SK-N-SH treated with all-trans-retinoic acid at 6 μM for 48 hours (cell line): Measurements from ENCODE around the gene FHOD3.

Experiments
- ATAC-seq: fragments of 200-7000 bp; cut with Tn5 transposase; 3 replicates; pipeline ENCODE4 v1.9.1; 2020; ENCODE audit warnings: mild to moderate bottlenecking, moderate library complexity
- ARNTL ChIP-seq: fragments of 450-650 bp; formaldehyde crosslinking; IDR thresholded peaks from 2 replicates; pipeline ENCODE4 v1.5.0; 2020; ENCODE audit warnings: low read depth, mild to moderate bottlenecking, moderate library complexity, borderline replicate concordance
- BACH2 ChIP-seq: fragments of 250-450 bp; sonication (Bioruptor Pico); IDR thresholded peaks from 2 replicates; pipeline ENCODE4 v1.9.0; 2021; ENCODE audit warnings: mild to moderate bottlenecking, borderline replicate concordance
- CSDC2 ChIP-seq: fragments of 250-450 bp; sonication (Bioruptor Pico); IDR thresholded peaks from 2 replicates; pipeline ENCODE4 v1.5.0; 2020; ENCODE audit warnings: mild to moderate bottlenecking, moderate library complexity
- ESRRG ChIP-seq: fragments of 250-450 bp; sonication (Bioruptor Pico); IDR thresholded peaks from 2 replicates; pipeline ENCODE4 v1.6.1; 2021; ENCODE audit warnings: mild to moderate bottlenecking
- GLIS3 ChIP-seq: fragments of 250-450 bp; sonication (Bioruptor Pico); IDR thresholded peaks from 2 replicates; pipeline ENCODE4 v1.5.0; 2020; ENCODE audit warnings: mild to moderate bottlenecking, moderate library complexity
- ISL1 ChIP-seq: fragments of 250-450 bp; sonication (Bioruptor Pico); IDR thresholded peaks from 2 replicates; pipeline ENCODE4 v2.1.2; 2022; ENCODE audit warnings: mild to moderate bottlenecking, moderate library complexity
- OSR1 ChIP-seq: fragments of 250-450 bp; sonication (Bioruptor Pico); IDR thresholded peaks from 2 replicates; pipeline ENCODE4 v1.8.0; 2022; ENCODE audit warnings: moderate library complexity, mild to moderate bottlenecking, inconsistent platforms
- PPARA ChIP-seq: fragments of 250-450 bp; sonication (Bioruptor Pico); IDR thresholded peaks from 2 replicates; pipeline ENCODE4 v1.5.0; 2020; ENCODE audit warnings: mild to moderate bottlenecking, borderline replicate concordance
- RARB ChIP-seq: fragments of 250-450 bp; sonication (Bioruptor Pico); IDR thresholded peaks from 2 replicates; pipeline ENCODE4 v1.8.0; 2021; ENCODE audit warnings: mild to moderate bottlenecking, moderate library complexity
- SNAI2 ChIP-seq: fragments of 250-450 bp; sonication (Bioruptor Pico); IDR thresholded peaks from 2 replicates; pipeline ENCODE4 v1.5.0; 2020; ENCODE audit warnings: mild to moderate bottlenecking, moderate library complexity
- TCF4 ChIP-seq: fragments of 250-450 bp; sonication (Bioruptor Pico); IDR thresholded peaks from 2 replicates; pipeline ENCODE4 v1.8.0; 2021; ENCODE audit warnings: mild to moderate bottlenecking, moderate library complexity, borderline replicate concordance
- TOX ChIP-seq: fragments of 250-450 bp; sonication (Bioruptor Pico); IDR thresholded peaks from 2 replicates; pipeline ENCODE4 v1.8.0; 2021; ENCODE audit warnings: mild to moderate bottlenecking, moderate library complexity, borderline replicate concordance
- ZC3H10 ChIP-seq: fragments of 250-450 bp; sonication (Bioruptor Pico); IDR thresholded peaks from 2 replicates; pipeline ENCODE4 v1.5.1; 2021; ENCODE audit warnings: mild to moderate bottlenecking, moderate library complexity
- ZFP3 ChIP-seq: fragments of 250-450 bp; sonication (Bioruptor Pico); IDR thresholded peaks from 2 replicates; pipeline ENCODE4 v1.5.0; 2020; ENCODE audit warnings: mild to moderate bottlenecking, moderate library complexity
- ZFP30 ChIP-seq: fragments of 450-650 bp; formaldehyde crosslinking; IDR thresholded peaks from 2 replicates; pipeline ENCODE4 v1.5.0; 2022; ENCODE audit warnings: mild to moderate bottlenecking, moderate library complexity
- ZNF565 ChIP-seq: fragments of 450-650 bp; formaldehyde crosslinking; conservative IDR thresholded peaks from 2 replicates; pipeline ENCODE4 v1.5.0; 2020; ENCODE audit warnings: low read depth, mild to moderate bottlenecking, moderate library complexity
- ZNF70 ChIP-seq: fragments of 450-650 bp; formaldehyde crosslinking; IDR thresholded peaks from 2 replicates; pipeline ENCODE4 v1.5.0; 2020; ENCODE audit warnings: mild to moderate bottlenecking, moderate library complexity
- ZNF8 ChIP-seq: fragments of 450-650 bp; formaldehyde crosslinking; IDR thresholded peaks from 2 replicates; pipeline ENCODE4 v1.5.0; 2020; ENCODE audit warnings: mild to moderate bottlenecking, moderate library complexity
- TF ChIP-seq, protein P1 (sequence below): fragments of 250-450 bp; sonication (Bioruptor Pico); IDR thresholded peaks from 2 replicates; pipeline ENCODE4 v1.8.0; 2021; ENCODE audit warnings: low read depth, mild to moderate bottlenecking, moderate library complexity, borderline replicate concordance
- TF ChIP-seq, protein P2 (sequence below): fragments of 250-450 bp; sonication (Bioruptor Pico); IDR thresholded peaks from 2 replicates; pipeline ENCODE4 v1.5.1; 2021; ENCODE audit warnings: mild to moderate bottlenecking, moderate library complexity
- TF ChIP-seq, protein P3 (sequence below): fragments of 250-450 bp; sonication (Bioruptor Pico); IDR thresholded peaks from 2 replicates; pipeline ENCODE4 v1.5.0; 2020; ENCODE audit warnings: mild to moderate bottlenecking, moderate library complexity
- TF ChIP-seq, protein P4 (sequence below): fragments of 250-450 bp; sonication (Bioruptor Pico); IDR thresholded peaks from 2 replicates; pipeline ENCODE4 v1.8.0; 2020; ENCODE audit warnings: mild to moderate bottlenecking, moderate library complexity, borderline replicate concordance
- TF ChIP-seq, protein P5 (sequence below): fragments of 250-450 bp; sonication (Bioruptor Pico); IDR thresholded peaks from 2 replicates; pipeline ENCODE4 v1.5.1; 2020; ENCODE audit warnings: low read depth, mild to moderate bottlenecking, moderate library complexity

The FHOD3 gene

DNA sequence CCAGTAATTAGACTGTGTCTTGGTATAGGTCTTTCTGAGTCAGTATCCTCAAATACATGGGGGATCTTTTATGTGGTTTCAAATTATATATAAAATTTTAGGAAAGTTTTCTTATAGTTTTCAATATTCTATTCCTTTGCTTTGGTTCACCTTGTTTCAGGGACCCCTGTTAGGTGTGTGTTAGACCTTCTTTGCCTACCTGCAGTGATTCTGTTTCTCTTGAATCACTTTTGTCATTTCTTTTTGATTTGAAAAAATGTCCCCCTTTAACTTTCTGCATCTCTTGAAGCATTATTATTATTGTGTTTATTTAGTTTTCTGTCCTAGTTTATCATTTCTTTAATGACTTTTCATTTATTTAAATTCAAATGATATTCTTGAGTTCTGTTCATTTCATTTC, 98.7 kb downstream of the FHOD3 start:
- TF ChIP-seq ARNTL (no peak), ZNF70 (CRISPR knock-in tag) (no peak), ZFP3 (CRISPR knock-in tag) (no peak)
- no peak for ATAC-seq

DNA sequence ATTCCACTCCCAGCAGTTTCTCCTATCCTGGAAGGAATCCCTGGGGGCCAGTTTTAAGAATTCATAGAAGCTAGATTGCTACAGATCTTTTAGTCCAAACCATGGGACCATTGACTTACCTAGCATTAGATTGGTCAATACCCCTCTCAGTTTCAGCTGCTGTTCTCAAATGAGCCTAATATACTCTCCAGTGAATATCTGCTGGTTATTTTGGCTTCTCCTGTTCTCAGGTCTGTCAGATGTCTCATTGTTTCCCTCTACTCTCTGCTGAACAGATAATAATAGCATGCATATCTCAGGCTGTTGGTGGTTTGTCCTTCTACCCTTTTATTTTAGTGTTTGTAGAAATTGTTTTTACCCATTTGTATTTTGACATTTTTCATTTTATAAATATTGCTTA, 99.5 kb downstream of the FHOD3 start:
- TF ChIP-seq ZC3H10 (CRISPR knock-in tag) (no peak), ZFP30 (no peak), ARNTL (no peak), ZNF565 (CRISPR knock-in tag) (no peak), ZFP3 (CRISPR knock-in tag) (no peak), GLIS3 (CRISPR knock-in tag) (no peak)
- TF ChIP-seq, protein P1, sequence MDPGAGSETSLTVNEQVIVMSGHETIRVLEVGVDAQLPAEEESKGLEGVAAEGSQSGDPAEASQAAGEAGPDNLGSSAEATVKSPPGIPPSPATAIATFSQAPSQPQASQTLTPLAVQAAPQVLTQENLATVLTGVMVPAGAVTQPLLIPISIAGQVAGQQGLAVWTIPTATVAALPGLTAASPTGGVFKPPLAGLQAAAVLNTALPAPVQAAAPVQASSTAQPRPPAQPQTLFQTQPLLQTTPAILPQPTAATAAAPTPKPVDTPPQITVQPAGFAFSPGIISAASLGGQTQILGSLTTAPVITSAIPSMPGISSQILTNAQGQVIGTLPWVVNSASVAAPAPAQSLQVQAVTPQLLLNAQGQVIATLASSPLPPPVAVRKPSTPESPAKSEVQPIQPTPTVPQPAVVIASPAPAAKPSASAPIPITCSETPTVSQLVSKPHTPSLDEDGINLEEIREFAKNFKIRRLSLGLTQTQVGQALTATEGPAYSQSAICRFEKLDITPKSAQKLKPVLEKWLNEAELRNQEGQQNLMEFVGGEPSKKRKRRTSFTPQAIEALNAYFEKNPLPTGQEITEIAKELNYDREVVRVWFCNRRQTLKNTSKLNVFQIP (CRISPR knock-in tag): no peak
- TF ChIP-seq, protein P2, sequence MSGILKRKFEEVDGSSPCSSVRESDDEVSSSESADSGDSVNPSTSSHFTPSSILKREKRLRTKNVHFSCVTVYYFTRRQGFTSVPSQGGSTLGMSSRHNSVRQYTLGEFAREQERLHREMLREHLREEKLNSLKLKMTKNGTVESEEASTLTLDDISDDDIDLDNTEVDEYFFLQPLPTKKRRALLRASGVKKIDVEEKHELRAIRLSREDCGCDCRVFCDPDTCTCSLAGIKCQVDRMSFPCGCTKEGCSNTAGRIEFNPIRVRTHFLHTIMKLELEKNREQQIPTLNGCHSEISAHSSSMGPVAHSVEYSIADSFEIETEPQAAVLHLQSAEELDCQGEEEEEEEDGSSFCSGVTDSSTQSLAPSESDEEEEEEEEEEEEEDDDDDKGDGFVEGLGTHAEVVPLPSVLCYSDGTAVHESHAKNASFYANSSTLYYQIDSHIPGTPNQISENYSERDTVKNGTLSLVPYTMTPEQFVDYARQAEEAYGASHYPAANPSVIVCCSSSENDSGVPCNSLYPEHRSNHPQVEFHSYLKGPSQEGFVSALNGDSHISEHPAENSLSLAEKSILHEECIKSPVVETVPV (CRISPR knock-in tag): no peak
- no peak for ATAC-seq

DNA sequence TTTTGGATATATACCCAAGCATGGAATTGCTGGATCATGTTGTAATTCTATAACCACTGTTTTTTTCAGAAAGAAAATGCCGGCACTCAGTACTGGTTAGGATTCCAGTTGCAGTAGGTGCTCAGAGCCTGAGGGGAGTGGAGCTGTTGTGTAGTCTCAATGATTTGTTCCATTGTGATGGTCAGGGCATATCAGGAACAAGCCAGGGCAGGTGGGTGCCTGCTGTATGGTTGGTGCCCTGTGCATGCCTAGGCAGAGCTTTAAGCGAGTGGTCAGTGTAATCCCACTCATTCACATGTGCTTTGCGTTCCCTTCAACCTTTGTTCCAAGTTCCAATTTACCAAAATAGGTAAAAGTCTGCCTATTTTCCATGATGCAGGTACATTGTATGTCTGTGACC, 100.9 kb downstream of the FHOD3 start:
- TF ChIP-seq SNAI2 (CRISPR knock-in tag) (no peak), ZNF8 (no peak), RARB (CRISPR knock-in tag) (no peak), BACH2 (CRISPR knock-in tag) (no peak), TCF4 (CRISPR knock-in tag) (no peak), ISL1 (CRISPR knock-in tag) (no peak), ESRRG (no peak), ARNTL (no peak), TOX (no peak), OSR1 (no peak), PPARA (no peak), CSDC2 (CRISPR knock-in tag) (no peak), GLIS3 (CRISPR knock-in tag) (no peak)
- TF ChIP-seq, protein P2 (CRISPR knock-in tag): no peak
- TF ChIP-seq, protein P3, sequence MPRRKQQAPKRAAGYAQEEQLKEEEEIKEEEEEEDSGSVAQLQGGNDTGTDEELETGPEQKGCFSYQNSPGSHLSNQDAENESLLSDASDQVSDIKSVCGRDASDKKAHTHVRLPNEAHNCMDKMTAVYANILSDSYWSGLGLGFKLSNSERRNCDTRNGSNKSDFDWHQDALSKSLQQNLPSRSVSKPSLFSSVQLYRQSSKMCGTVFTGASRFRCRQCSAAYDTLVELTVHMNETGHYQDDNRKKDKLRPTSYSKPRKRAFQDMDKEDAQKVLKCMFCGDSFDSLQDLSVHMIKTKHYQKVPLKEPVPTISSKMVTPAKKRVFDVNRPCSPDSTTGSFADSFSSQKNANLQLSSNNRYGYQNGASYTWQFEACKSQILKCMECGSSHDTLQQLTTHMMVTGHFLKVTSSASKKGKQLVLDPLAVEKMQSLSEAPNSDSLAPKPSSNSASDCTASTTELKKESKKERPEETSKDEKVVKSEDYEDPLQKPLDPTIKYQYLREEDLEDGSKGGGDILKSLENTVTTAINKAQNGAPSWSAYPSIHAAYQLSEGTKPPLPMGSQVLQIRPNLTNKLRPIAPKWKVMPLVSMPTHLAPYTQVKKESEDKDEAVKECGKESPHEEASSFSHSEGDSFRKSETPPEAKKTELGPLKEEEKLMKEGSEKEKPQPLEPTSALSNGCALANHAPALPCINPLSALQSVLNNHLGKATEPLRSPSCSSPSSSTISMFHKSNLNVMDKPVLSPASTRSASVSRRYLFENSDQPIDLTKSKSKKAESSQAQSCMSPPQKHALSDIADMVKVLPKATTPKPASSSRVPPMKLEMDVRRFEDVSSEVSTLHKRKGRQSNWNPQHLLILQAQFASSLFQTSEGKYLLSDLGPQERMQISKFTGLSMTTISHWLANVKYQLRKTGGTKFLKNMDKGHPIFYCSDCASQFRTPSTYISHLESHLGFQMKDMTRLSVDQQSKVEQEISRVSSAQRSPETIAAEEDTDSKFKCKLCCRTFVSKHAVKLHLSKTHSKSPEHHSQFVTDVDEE: no peak
- TF ChIP-seq, protein P1 (CRISPR knock-in tag): no peak
- TF ChIP-seq, protein P4, sequence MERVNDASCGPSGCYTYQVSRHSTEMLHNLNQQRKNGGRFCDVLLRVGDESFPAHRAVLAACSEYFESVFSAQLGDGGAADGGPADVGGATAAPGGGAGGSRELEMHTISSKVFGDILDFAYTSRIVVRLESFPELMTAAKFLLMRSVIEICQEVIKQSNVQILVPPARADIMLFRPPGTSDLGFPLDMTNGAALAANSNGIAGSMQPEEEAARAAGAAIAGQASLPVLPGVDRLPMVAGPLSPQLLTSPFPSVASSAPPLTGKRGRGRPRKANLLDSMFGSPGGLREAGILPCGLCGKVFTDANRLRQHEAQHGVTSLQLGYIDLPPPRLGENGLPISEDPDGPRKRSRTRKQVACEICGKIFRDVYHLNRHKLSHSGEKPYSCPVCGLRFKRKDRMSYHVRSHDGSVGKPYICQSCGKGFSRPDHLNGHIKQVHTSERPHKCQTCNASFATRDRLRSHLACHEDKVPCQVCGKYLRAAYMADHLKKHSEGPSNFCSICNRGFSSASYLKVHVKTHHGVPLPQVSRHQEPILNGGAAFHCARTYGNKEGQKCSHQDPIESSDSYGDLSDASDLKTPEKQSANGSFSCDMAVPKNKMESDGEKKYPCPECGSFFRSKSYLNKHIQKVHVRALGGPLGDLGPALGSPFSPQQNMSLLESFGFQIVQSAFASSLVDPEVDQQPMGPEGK: no peak
- TF ChIP-seq, protein P5, sequence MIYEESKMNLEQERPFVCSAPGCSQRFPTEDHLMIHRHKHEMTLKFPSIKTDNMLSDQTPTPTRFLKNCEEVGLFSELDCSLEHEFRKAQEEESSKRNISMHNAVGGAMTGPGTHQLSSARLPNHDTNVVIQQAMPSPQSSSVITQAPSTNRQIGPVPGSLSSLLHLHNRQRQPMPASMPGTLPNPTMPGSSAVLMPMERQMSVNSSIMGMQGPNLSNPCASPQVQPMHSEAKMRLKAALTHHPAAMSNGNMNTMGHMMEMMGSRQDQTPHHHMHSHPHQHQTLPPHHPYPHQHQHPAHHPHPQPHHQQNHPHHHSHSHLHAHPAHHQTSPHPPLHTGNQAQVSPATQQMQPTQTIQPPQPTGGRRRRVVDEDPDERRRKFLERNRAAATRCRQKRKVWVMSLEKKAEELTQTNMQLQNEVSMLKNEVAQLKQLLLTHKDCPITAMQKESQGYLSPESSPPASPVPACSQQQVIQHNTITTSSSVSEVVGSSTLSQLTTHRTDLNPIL (CRISPR knock-in tag): no peak
- ATAC-seq: peak; percentile 41
